GM19463 (cell line): Measurements from ENCODE around the gene CCDC81.

Experiments
- ATAC-seq: cut with Tn5 transposase; IDR thresholded peaks from one replicate; pipeline ENCODE4 v1.9.1; 2021; ENCODE audit warnings: mild to moderate bottlenecking, moderate library complexity; ENCODE audit not compliant: unreplicated experiment

Gene CCDC81

GRCh38 chr11:86438685-86439084 is 64.0 kb downstream of the CCDC81 start:
- ATAC-seq: no peak

DNA sequence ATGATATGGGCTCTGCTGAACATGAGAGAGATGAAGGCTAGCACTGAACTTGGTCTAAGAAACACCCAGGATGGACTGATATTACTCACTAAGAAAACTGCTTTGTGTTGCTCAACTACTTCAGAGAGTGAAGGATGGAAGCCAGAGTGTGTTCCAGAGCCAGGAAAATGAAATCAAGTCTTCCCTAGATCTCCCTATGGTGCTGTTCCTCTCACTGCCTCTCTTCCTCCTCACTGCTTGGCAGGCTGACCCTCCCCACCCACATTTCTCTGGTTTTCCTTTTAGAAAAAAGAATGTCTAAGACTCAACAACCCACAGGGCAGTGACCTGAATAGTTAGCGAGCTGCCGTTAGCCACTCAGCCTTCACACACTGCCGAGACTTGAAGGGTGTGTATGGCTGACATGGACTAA is 65.6 kb downstream of the CCDC81 start:
- no peak for ATAC-seq

DNA sequence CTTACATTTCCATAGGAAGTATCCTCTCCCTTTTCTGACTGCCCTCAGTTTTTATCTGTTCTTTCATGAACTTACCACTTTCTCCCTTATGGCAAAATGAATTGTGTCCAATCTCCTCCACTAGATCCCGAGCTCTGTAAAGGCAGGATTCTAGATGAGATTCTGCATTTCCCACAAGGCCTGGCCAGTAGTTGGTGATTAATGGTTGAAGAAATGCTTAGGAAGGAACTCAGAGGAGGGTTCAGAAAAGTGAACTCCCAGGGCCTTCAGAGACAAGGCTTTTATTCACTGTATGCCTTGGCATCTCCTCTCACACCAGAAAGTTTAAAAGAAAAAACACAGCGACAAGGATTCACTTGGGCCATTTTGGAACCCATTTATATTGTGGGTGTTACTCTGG is 66.2 kb downstream of the CCDC81 start:
- ATAC-seq: no peak

- ATAC-seq: no peak
These were observed 67.7 kb downstream of the CCDC81 start for GRCh38 chr11:86442420-86442819.

- no peak for ATAC-seq
These were observed 68.1 kb downstream of the CCDC81 start for GRCh38 chr11:86442827-86443226.

DNA sequence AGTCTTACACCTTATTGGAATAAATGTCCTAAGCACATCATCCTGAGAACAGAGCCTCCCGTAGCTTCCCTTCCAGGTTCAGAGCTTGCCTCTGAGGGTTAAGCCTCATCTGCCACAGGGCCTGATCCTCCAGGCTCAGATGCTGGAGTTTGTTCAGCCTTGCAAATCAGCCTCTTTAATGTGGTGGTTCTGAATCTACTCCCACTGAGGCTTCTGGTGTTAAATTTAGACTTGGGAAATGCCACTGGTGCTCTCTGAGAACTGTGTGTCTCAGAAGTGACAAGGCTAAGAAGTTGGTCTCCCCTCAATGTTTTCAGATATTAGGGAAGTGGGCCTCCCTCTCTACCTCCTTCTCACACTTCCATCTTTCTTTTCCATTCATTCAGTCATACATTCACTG is 68.7 kb downstream of the CCDC81 start:
- peak; percentile 47 for ATAC-seq

DNA sequence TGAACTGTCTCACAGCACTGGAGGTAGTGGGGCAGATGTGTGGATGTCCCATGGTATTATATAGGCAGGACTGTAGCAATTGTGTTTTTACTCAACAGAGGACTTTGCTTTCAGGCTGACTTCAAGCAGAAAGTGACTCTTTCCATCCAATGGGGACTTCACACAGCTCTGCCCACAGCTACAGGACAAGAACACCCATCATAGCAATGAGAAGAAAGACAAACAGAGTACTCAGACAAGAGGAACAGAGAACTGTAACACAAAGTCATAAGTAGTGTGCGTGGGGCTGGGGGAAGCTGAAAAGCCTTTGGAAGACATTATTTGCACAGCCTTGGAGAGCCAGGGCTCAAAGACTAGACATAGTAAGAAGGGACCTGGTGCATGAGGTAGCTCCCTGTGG is 70.3 kb downstream of the CCDC81 start:
- ATAC-seq: peak; percentile 28

- no peak for ATAC-seq
These were observed 71.7 kb downstream of the CCDC81 start for GRCh38 chr11:86446163-86446923.

- ATAC-seq: no peak
These were observed 72.2 kb downstream of the CCDC81 start for GRCh38 chr11:86446924-86447285.

DNA sequence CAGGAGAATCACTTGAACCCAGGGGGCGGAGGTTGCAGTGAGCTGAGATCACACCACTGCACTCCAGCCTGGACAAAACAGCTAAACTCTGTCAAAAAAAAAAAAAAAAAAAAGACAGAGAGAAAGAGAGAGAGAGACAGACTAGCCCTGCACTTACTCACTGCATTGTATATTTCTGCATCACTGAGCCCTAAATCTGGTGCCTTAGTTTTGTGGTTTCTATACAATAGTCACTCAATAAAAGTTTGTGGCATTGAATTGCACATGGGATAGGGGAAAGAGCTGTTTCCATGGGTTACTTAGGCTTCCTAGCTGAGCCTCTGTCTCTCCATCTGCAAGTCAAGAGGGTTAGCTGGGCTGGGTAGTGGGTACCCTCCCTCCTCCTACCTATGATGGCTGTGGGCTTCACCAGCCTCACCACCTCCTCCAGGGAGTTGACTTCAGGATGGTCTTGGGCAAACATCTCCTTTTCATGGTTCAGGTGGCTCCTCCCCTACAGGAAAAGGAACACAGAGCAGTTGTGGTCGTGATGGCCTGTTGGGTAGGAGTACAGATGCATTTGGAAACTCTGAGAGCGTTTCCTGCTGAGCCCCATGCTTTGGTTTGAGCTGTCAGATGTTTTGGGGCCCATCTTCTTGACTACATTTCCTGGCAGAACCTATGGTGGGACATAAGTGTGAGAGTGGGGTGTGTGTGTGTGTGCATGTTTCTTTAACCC is 73.2 kb downstream of the CCDC81 start:
- no peak for ATAC-seq

DNA sequence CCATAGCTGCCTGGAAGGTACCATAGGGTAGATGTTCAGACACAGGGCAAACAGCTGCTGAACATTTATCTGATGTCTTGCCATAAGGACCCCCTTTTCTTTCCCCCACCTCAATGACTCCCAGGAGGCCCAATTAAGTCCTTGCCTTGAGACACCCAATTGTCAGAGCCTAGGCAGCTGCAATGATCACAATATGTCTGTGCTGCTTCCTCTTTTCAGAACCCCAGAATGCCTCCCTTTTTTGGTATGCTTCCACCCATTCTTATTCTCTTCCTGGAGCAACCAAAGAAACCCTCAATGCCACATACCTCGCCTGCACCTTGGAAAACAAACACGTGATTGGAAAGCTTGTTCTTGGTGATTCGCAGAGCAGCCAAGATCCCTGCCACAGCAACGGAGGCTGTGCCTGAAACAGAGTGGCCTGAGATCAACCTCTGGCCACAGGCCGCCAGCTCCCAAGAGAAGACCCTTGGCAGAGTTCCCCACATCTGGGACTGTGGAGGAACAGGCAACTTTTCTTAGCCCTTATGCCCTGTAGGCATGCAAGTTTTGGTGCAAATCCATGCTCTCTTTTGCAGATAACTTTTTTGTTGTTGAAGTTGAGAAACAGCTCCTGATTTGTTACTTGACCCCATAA is 75.4 kb downstream of the CCDC81 start:
- ATAC-seq: no peak

GRCh38 chr11:86453290-86454030 is 78.8 kb downstream of the CCDC81 start:
- no peak for ATAC-seq

DNA sequence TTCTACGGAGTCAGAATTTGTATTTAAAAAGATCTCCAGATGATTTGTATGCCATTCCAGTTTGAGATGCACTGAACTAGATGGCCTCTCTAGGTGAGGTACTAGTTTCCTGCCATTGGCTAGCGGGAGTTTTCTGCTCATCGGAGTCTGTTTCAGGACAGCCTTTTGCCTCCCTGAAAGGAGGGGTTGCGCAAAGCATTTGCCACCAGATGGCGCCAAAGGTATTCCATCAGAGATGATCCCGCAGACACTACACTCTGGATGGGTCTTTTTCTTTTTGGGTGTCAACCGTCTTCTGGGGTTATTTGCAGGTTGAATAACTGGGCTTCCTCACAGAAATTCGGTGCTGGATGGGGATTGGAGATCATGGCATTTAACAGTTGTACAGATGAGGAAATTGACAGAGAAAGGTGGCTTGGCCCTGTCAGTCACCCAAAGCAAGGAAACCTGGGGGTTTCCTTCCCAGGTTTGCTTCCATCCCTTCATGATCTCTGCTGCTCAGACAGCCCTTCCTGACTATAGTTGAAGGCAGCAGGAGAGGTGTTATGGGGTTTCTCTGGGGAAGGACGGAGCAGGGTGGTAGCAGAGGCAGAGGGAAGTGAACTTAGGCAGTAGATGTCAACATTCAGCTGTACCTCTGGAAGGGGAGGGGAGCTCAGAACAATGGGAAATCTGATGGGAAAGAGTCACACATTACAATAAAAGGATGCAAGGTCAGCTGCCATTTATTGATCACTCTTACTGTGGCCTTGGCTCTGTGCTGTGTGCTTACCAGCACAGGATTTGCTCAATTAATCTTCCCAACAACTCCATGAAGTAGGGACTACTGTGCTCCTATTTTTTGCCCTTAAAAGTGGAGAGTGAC is 81.6 kb downstream of the CCDC81 start:
- peak; percentile 80 for ATAC-seq

DNA sequence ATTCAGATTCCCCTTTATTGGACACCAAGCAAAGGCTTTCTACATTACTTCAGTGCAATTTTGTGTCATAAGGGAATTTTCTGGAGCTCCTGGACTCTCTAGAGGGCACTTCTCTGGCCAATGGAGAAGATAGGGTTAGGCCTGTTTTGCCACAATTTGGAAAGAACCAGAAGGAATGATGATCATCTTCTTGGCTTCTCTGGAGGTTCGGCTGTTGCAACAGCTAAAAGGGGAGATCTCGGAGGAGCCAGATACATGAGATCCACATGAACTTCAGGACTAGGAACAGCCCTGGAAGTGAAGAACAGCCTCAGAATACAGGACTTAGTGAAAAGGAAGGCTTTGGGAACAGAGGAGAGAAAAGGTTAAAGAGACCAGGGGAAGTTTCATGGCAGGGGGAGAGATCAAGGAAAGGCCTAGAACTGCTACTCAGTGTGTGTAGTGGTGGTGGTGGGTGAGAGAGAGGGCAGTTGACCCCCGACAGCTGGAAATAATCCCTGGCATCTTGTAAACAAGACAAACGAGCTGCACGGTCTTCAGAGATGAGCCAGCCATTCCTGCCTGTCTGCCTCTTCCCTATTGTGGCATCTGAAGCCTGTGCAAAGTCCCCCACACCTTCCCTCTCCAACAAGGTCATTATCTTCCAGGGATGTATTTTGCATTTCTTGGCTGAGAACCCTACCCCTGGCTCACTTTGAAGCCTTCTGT is 83.8 kb downstream of the CCDC81 start:
- no peak for ATAC-seq

- ATAC-seq: no peak
These were observed 84.3 kb downstream of the CCDC81 start for GRCh38 chr11:86459002-86459385.

DNA sequence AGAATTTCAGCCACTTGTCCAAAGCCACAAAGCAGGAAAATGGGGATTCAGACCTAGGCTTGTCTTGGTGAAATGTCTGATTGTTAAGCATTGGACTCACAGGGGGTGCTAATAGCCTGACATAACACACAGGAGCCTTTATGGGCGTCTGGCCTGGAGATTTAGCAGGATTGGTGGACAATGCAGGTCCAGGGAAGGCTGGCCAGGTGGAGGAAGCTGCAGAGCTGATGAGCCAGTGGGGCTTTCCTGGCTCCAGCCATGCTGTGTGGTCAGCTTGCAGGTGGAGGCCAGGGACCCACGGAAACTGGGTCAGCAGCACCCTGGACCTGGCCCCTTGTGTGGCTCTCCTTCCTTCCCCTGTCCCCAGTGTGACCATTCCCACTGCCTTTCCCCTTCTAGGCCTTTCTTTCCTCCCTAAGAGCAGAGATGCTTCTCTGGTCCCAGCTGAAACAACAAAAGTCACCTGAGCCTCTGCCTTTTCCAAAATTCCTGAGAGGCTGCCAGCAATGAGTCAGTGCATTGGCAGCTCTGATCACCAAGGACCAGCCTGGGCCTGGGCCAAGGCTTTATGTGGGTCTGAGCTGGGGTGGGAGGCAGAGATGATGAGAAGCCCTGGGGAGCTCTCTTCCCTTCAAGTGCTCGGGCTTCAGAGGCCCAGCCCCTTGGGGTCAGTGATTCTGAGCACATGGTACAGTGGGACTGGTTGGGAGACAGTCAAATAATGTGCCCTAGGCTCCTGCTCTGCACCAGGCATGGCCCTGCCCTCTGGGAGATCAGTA is 85.2 kb downstream of the CCDC81 start:
- no peak for ATAC-seq

GRCh38 chr11:86460461-86461385 is 86.0 kb downstream of the CCDC81 start:
- no peak for ATAC-seq

DNA sequence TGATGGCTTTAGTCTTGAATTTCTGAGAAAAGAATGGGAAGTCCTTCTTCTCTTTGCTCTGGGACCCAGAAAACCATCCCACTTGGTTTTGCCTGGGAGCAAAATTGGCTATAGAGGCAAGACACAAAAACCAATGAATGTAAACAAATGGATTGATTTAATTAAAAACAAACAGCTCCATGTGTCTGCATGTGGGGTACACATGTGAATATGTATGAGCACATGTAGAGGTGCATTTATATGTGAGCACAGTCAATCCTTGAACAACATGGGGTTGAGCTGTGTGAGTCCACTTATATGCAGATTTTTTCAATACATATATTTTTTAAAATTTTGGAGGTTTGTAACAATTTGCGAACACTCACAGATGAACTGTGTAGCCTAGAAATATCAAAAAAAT is 87.2 kb downstream of the CCDC81 start:
- ATAC-seq: no peak
